Measurements from ENCODE around the gene CEACAM4. TPM values are rescaled to one million over a fixed set of nuclear protein-coding genes. Genes with fewer than 3 reads are reported as not detected.
"Not testable (repeated sequence)": the region's sequence is repeated elsewhere in the genome, so short reads cannot be mapped to it uniquely, and the experiment has no call there.

The CEACAM4 gene
- total RNA-seq, 1 donor from 2014 or later: 0.32 TPM

GRCh38 chr19:41588497-41589209 lies 38.2 kb downstream of the CEACAM4 start:
- ATAC-seq: no peak
- DNase-seq (ENCODE audit: missing footprints): no peak
- intact Hi-C loops (cut with DNase I): no loop called here

GRCh38 chr19:41587838-41588210 lies 39.0 kb downstream of the CEACAM4 start:
- ATAC-seq: no peak
- intact Hi-C loops (cut with DNase I): no loop called here
- DNase-seq (ENCODE audit: missing footprints): no peak

- DNase-seq (ENCODE audit: missing footprints): no peak
- intact Hi-C loops (cut with DNase I): no loop called here
- ATAC-seq: no peak
These were observed 39.6 kb downstream of the CEACAM4 start for GRCh38 chr19:41587101-41587837.

GRCh38 chr19:41586064-41586463 lies 40.8 kb downstream of the CEACAM4 start:
- ATAC-seq: no peak
- DNase-seq (ENCODE audit: missing footprints): no peak
- intact Hi-C loops (cut with DNase I): no loop called here

GRCh38 chr19:41584931-41585330 lies 41.9 kb downstream of the CEACAM4 start:
- DNase-seq (ENCODE audit: missing footprints): no peak
- intact Hi-C loops (cut with DNase I): no loop called here
- ATAC-seq: no peak

GRCh38 chr19:41584260-41584810 lies 42.5 kb downstream of the CEACAM4 start:
- intact Hi-C loops (cut with DNase I): no loop called here
- DNase-seq (ENCODE audit: missing footprints) (no peak), ATAC-seq (no peak)

- intact Hi-C loops (cut with DNase I); DNase-seq (ENCODE audit: missing footprints); ATAC-seq: not testable (repeated sequence)
These were observed 44.2 kb downstream of the CEACAM4 start for GRCh38 chr19:41582577-41583182.

- ATAC-seq; intact Hi-C loops (cut with DNase I); DNase-seq (ENCODE audit: missing footprints): not testable (repeated sequence)
These were observed 45.8 kb downstream of the CEACAM4 start for GRCh38 chr19:41581068-41581467.

GRCh38 chr19:41578886-41579285 lies 48.0 kb downstream of the CEACAM4 start:
- DNase-seq (ENCODE audit: missing footprints) (no peak), ATAC-seq (no peak)
- intact Hi-C loops (cut with DNase I): no loop called here

GRCh38 chr19:41577833-41578232 lies 49.0 kb downstream of the CEACAM4 start:
- intact Hi-C loops (cut with DNase I): no loop called here
- no peak for ATAC-seq
- DNase-seq (ENCODE audit: missing footprints): no peak

- DNase-seq (ENCODE audit: missing footprints) (no peak), ATAC-seq (no peak)
- intact Hi-C loops (cut with DNase I): no loop called here
These were observed 49.6 kb downstream of the CEACAM4 start for GRCh38 chr19:41577144-41577830.

- peak; percentile 86 for DNase-seq (ENCODE audit: missing footprints)
- intact Hi-C loops (cut with DNase I): no loop called here
- peak; percentile 82 for ATAC-seq
These were observed 50.9 kb downstream of the CEACAM4 start, which contains the start of gene CEACAM21 for GRCh38 chr19:41575998-41576397. Gene CEACAM21 (plus strand): TSS chr19:41576166. CDS start chr19:41576275, 109 bp downstream.

GRCh38 chr19:41570639-41571112 lies 56.2 kb downstream of the CEACAM4 start:
- intact Hi-C loops (cut with DNase I): loop anchor here (2.0 kb wide), 1 partner anchor 122 kb away; no protein-coding TSS in a partner anchor
- DNase-seq (ENCODE audit: missing footprints) (peak; percentile 93), ATAC-seq (peak; percentile 84)

GRCh38 chr19:41570179-41570578 lies 56.7 kb downstream of the CEACAM4 start:
- intact Hi-C loops (cut with DNase I): loop anchor here (2.0 kb wide), 1 partner anchor 121 kb away; no protein-coding TSS in a partner anchor
- ATAC-seq: no peak
- no peak for DNase-seq (ENCODE audit: missing footprints)

GRCh38 chr19:41569481-41570150 lies 57.3 kb downstream of the CEACAM4 start:
- no peak for ATAC-seq
- intact Hi-C loops (cut with DNase I): loop anchor here (2.0 kb wide), 1 partner anchor 121 kb away; no protein-coding TSS in a partner anchor
- no peak for DNase-seq (ENCODE audit: missing footprints)

Measured in Right ventricle myocardium inferior (tissue), 1 donor.